D341Med (cell line): ENCODE measurements around the gene CXCL3.

Experiments
- DNase-seq: peaks from one replicate; pipeline ENCODE4 v3.0.0; 2012; ENCODE audit warnings: low spot score

CXCL3 gene

GRCh38 chr4:74014332-74014731, 24.2 kb downstream of the CXCL3 start:
- no peak for DNase-seq

DNA sequence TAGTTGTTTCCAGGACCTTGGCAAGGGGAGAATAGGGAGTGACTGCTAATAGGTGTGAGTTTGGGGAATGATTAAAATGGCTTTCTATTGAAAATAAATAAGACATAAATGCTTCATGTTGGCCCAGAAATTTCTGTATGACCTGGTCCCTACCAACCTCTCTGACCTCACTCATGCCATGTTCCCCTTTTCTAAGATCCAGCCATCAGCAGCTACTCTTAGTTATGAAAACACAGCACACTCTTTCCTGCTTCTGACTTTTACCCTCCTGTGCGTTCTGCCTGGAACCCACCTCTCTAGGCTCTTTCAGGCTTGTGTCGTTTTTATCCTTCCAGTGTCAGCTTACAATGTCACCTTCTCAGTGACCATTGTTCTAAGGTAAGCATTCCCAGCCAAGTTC, 25.2 kb downstream of the CXCL3 start:
- DNase-seq = no peak

- no peak for DNase-seq
Measured at GRCh38 chr4:74012130-74012529, 26.4 kb downstream of the CXCL3 start.

- DNase-seq = no peak
Measured at GRCh38 chr4:74009307-74009706, 29.2 kb downstream of the CXCL3 start.

GRCh38 chr4:74006009-74006476, 32.4 kb downstream of the CXCL3 start:
- DNase-seq = no peak

DNA sequence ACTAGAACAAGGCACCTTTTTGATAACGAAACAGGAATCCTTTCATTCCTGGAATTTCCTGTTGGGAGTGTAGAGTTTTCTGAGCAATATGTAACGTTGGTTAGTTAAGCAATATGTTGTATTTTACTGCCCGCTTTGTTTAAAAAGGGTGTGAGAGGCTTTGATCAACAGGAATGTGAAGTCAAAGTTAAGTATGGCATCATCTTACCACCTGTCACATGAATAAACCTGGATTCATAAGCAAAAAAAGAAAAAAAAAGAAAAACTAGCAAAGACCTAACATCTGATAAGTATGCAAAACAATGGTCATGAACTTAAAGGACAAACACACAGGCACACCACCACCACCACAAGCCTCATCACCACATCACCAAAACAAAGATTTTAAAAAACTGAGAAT, 33.0 kb downstream of the CXCL3 start:
- no peak for DNase-seq

DNA sequence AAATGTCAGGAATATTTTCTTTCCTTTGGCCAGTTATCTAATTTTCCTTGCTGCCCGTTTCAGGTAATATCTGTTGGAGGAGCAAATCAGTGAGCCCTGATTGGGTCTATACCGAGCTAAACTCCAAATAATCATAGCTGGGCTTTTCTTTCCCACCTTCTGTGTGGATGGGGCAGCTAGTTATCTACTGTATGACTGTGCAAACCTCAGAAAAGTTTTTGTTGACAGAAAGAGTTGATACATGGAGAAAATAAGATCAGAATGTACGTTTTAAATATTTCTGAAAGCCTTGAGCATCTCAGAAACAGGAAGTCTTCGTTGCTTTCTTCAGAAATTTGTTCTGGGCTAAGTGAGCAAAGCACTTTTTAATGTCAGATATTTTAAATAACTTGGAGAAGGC, 33.8 kb downstream of the CXCL3 start:
- no peak for DNase-seq

DNA sequence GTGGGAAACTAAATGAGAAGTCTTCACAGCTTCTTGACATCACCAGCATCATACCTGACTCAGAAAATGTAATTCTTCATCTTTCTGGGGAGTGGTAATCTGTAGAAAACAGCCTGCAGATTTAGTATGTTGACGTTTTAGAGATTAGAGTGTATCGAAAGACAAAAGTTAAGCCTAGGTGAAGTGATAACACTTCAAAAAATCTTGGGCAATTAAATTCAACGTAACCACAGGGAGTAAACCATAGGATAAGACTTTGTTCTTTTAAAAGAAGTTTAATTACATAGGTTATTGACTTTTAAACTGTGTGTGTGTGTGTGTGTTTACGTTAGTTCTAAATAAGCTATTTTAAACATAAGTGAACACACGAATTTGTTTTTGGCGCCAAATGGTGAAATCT, 38.2 kb downstream of the CXCL3 start:
- no peak for DNase-seq

DNA sequence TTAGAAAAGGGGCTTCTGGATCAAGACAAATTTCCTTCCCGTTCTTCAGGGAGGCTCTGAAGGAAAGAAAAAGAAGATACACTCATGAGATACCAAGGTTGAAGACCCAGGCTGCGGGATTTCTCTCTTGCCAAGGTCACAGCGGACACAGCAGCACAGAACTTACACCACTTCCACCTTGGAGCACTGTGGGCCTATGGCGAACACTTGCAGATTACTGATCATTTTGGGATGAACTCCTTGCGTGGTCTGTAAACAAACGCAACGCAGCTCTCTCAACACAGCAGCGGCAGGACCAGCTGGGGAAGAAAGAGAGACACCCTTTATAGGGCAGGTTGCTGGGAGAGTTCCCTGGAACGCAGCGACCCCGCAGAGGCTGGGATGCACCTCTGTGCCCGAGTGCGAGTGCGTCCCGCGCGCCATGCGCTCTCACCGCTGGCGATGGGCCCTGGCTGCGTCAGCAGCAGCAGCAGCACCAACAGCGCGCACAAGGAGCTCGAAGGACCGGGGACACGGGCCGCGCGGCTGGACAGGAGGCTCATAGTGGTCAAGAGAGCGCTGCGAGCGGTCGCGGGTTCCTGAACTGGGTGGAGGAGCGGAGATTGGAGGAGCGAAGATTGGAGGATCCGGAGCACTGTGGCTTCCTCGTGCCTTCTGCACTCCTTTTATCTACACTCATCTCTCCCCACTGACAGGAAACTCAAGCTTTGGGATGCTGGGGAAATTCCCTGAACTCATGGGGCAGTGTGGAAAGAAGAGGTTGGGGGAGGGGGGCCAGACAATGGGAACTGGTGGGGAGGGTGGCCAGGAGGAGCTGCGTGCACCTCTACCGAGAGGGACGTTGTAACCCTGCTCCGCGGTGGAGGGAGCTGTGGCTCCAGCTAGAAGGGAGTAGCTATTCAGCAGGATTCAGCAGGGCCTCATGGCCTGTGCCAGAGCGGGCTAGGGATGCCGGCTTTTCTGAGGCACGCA, 40.2 kb downstream of the CXCL3 start, which contains the start of gene CXCL5:
Gene CXCL5, minus strand, starts transcription at position 638 of the 972 bp plus-strand sequence. Its CDS starts 96 bp downstream, at position 542.
- no peak for DNase-seq

DNA sequence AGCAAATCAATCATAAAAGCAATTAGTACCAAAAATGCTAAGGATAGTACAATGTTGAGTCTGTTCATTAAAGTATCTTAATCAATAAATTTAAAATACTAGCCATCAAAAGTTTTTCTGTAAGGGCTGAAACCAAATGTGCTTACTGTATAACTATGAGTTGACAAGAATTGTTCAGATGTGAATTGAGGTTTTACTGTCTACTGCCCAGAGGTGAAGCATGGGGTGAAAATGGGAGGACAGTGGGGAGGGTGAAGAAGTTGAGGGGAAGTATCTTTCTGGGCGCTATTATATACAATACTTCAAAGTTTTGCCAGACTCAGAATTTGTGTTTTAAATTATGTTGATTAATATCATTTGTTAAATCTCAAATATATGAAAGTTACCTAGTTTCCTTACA, 46.4 kb downstream of the CXCL3 start:
- no peak for DNase-seq

GRCh38 chr4:73991742-73992000, 46.8 kb downstream of the CXCL3 start:
- no peak for DNase-seq

GRCh38 chr4:73990988-73991741, 47.3 kb downstream of the CXCL3 start:
- no peak for DNase-seq

DNA sequence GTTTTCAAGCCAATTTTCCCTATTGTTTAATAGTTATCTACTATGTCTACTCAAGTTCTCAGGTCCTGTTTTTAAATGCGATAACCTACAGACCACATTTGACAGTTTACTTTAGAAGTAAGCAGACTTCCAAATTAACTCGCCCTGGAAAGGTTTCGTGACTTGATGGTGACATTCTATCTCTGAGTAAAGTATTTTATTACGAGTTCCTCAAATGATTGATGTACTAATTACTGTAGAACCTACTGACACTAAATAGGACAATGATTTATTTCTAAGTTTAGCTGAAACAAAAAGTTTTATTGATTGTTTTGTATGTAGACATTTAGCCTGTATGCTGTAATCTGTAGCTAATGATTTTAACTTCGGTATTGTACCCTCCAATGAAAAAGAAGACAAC, 48.6 kb downstream of the CXCL3 start:
- DNase-seq = no peak

GRCh38 chr4:73989031-73989430, 49.5 kb downstream of the CXCL3 start:
- DNase-seq = no peak

GRCh38 chr4:73988061-73988460, 50.4 kb downstream of the CXCL3 start, which contains the start of gene PPBP:
PPBP (minus strand) TSS chr4:73988190; CDS start chr4:73988103, 87 bp downstream.
- DNase-seq = no peak
